Coronary artery (tissue), 2 donors: ENCODE measurements around the gene CDC34.

Experiments
- DNase-seq: peaks from one replicate; pipeline ENCODE4 v3.0.0-alpha.2; 2017; ENCODE audit warnings: low spot score
- H3K27ac ChIP-seq, 2 donors: fragments of 200-600 bp; sonication (generic); one replicate each; pipeline ENCODE4 v1.5.1; 2016 to 2019
- H3K4me3 ChIP-seq: fragments of 200-600 bp; sonication (generic); 2 replicates; pipeline ENCODE4 v1.5.1; 2016; ENCODE audit warnings: mild to moderate bottlenecking, moderate library complexity
- TF ChIP-seq, protein P1 (sequence below): fragments of 200-600 bp; sonication (generic); IDR thresholded peaks from one replicate; pipeline ENCODE4 v1.5.1; 2019; ENCODE audit warnings: antibody characterized with exemption

Gene CDC34

DNA sequence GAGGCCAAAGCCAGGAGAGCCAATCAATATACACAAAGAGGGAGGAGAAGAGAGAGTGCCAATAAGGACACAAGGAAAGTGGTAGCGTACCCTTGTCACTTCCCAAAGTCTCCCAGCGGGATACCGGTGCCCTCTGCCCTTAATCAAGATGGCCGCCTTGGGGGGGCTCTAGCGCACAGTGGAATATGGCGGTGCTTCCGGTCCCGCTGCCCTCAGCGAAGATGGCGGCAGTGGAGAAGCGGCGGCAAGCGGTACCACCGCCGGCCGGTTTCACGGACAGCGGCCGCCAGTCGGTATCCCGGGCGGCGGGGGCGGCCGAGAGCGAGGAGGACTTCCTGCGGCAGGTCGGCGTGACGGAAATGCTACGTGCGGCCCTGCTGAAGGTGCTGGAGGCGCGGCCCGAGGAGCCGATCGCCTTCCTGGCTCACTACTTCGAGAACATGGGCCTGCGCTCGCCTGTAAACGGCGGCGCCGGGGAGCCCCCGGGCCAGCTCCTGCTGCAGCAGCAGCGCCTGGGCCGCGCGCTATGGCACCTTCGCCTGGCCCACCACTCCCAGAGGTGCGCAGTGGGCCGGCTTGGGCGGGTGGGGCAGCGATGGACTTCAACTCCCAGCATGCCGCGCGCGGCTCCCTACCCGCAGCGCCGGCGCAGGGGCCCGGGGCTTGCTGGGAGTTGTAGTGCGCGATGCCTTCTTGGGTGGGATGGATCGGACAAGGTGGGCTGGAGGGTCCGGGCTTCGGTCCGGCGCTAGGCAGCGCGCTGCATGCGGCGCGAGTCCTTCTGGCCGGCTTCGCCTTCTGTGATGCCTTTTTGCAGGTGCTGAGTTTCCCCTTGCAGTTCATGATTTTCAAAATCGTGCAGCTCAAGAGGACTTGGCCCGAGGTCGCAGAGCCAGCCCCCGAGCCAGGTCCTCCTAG, 24.0 kb upstream of the CDC34 start, which contains the start of gene TPGS1:
TSS of gene TPGS1 (plus strand) at position 212 of the 918 bp plus-strand sequence. CDS start at position 222, 10 bp downstream.
- H3K4me3 ChIP-seq, result peak within 1 kb of the TSS; percentile 95
- TF ChIP-seq, protein P1, sequence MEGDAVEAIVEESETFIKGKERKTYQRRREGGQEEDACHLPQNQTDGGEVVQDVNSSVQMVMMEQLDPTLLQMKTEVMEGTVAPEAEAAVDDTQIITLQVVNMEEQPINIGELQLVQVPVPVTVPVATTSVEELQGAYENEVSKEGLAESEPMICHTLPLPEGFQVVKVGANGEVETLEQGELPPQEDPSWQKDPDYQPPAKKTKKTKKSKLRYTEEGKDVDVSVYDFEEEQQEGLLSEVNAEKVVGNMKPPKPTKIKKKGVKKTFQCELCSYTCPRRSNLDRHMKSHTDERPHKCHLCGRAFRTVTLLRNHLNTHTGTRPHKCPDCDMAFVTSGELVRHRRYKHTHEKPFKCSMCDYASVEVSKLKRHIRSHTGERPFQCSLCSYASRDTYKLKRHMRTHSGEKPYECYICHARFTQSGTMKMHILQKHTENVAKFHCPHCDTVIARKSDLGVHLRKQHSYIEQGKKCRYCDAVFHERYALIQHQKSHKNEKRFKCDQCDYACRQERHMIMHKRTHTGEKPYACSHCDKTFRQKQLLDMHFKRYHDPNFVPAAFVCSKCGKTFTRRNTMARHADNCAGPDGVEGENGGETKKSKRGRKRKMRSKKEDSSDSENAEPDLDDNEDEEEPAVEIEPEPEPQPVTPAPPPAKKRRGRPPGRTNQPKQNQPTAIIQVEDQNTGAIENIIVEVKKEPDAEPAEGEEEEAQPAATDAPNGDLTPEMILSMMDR, result no peak
- DNase-seq, result peak; percentile 99
- peak within 1 kb of the TSS; percentile 88 to 95 for H3K27ac ChIP-seq

- Histone ChIP-seq H3K4me3 (peak overlapping the region; percentile 95), H3K27ac (no peak overlapping the region)
- TF ChIP-seq, protein P1, result no peak
- no peak for DNase-seq
These were observed 23.1 kb upstream of the CDC34 start for GRCh38 chr19:508204-509150.

GRCh38 chr19:510606-511100, 20.9 kb upstream of the CDC34 start:
- H3K27ac ChIP-seq, result peak overlapping the region in 1 of 2 donors; percentile 58
- H3K4me3 ChIP-seq, result peak overlapping the region; percentile 26
- no peak for DNase-seq
- TF ChIP-seq, protein P1, result peak; percentile 56

- no peak for DNase-seq
- H3K4me3 ChIP-seq, result peak overlapping the region; percentile 26
- peak overlapping the region in 1 of 2 donors; percentile 58 for H3K27ac ChIP-seq
- TF ChIP-seq, protein P1, result no peak
These were observed 20.3 kb upstream of the CDC34 start for GRCh38 chr19:511101-511851.

- TF ChIP-seq, protein P1, result no peak
- H3K4me3 ChIP-seq, result no peak overlapping the region
- DNase-seq, result no peak
- H3K27ac ChIP-seq, result no peak overlapping the region
These were observed 18.8 kb upstream of the CDC34 start for GRCh38 chr19:512547-513365.
